OCI-LY3 (cell line): Measurements from ENCODE around the gene EGF.

Experiments used
- H2AFZ ChIP-seq: fragments of 200-600, 300-600 bp; shearing (Covaris generic); 2 replicates; pipeline ENCODE4 v1.6.0; 2014; ENCODE audit warnings: antibody characterized with exemption, low read depth, low read length
- H3K27ac ChIP-seq: fragments of 200-600, 300-600 bp; sonication (generic); 2 replicates; pipeline ENCODE4 v1.5.1; 2014; ENCODE audit warnings: mild to moderate bottlenecking, low read length, moderate library complexity, mixed read lengths
- H3K27me3 ChIP-seq: fragments of 200-600, 300-600 bp; sonication (generic); 2 replicates; pipeline ENCODE4 v1.6.1; 2014; ENCODE audit warnings: low read depth, low read length, mixed read lengths
- H3K36me3 ChIP-seq: fragments of 200-600, 300-600 bp; sonication (generic); replicated peaks from 2 replicates; pipeline ENCODE3; 2014; ENCODE audit warnings: low read depth, low read length, mixed read lengths
- H3K4me1 ChIP-seq: fragments of 300-600, 200-600 bp; sonication (generic); 2 replicates; pipeline ENCODE4 v1.6.1; 2014; ENCODE audit warnings: low read length, mixed read lengths
- H3K4me2 ChIP-seq: fragments of 200-600, 300-600 bp; sonication (generic); 2 replicates; pipeline ENCODE4 v1.6.1; 2014; ENCODE audit warnings: low read length, mixed read lengths
- H3K4me3 ChIP-seq: fragments of 300-600, 200-600 bp; sonication (generic); 2 replicates; pipeline ENCODE4 v1.5.1; 2014; ENCODE audit warnings: antibody characterized with exemption, mild to moderate bottlenecking, low read length, moderate library complexity
- H3K79me2 ChIP-seq: fragments of 300-600, 200-600 bp; shearing (Covaris generic); 2 replicates; pipeline ENCODE4 v1.6.1; 2014; ENCODE audit warnings: mild to moderate bottlenecking, low read length, mixed read lengths
- H3K9ac ChIP-seq: fragments of 300-600, 200-600 bp; shearing (Covaris generic); 2 replicates; pipeline ENCODE4 v1.6.0; 2014; ENCODE audit warnings: mild to moderate bottlenecking, low read length, moderate library complexity
- H3K9me3 ChIP-seq: fragments of 200-600, 300-600 bp; shearing (Covaris generic); 2 replicates; pipeline ENCODE4 v1.6.1; 2014; ENCODE audit warnings: low read length, mixed read lengths; ENCODE audit not compliant: insufficient read depth
- H4K20me1 ChIP-seq: fragments of 200-600, 300-600 bp; sonication (generic); 2 replicates; pipeline ENCODE4 v1.6.1; 2016; ENCODE audit warnings: low read length, mixed read lengths; ENCODE audit not compliant: insufficient read depth
- CTCF ChIP-seq: fragments of 200-600, 300-600 bp; sonication (generic); IDR thresholded peaks from 2 replicates; pipeline ENCODE4 v1.5.1; 2014; ENCODE audit warnings: antibody characterized with exemption, low read length, low read depth
- EZH2phosphoT487 ChIP-seq: fragments of 200-600 bp; shearing (Covaris generic); IDR thresholded peaks from 2 replicates; pipeline ENCODE4 v1.6.1; 2018; ENCODE audit warnings: antibody characterized with exemption, mixed run types, low read depth

Gene EGF

DNA sequence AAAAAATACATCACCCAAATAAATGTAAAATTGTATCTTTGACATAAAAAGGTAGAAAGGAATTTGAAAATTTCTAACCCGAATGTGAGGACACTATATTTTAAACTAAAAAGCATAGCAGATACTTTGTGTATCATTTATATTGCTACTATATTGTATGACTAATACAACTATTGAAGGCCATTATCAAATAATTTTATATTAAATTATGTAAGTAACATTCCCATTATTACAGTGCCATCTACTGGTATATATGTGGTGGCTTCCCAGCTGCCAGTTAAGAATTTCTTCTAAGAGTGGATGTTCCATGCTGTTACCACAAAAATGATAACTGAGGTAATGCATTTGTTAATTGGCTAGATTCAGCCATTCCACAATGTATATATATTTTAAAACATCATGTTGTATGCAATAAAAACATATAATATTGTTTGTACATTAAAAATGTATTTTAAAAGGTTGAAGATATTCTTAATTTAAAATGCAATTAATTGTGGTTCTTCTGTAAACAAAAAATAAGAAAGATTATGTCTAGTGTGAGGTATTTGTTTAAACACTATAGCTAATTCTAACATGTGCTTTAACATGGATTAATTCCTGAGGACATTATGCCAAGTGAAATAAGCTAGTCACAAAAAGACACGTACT is 65.3 kb downstream of the EGF start:
- H3K4me3 ChIP-seq: no peak overlapping the region

GRCh38 chr4:109978704-109979454 is 66.2 kb downstream of the EGF start:
- no peaks in the 10 kb centered on the region for H3K9me3 ChIP-seq
- no peak overlapping the region for H2AFZ ChIP-seq
- no peaks in the 10 kb centered on the region for H4K20me1 ChIP-seq

More for the DNA sequence above, 65.3 kb downstream of the EGF start:
- Histone ChIP-seq H3K27me3 (0 out of 2 replicates have a peak, but pooled peaks cover 12% of the 10 kb centered on the region), H4K20me1 (no peaks in the 10 kb centered on the region), H3K9me3 (no peaks in the 10 kb centered on the region), H3K9ac (no peak overlapping the region), H3K27ac (no peak overlapping the region), H3K36me3 (no peaks in the 10 kb centered on the region), H3K4me2 (no peak overlapping the region), H3K4me1 (peaks cover 9% of the 10 kb centered on the region), H2AFZ (no peak overlapping the region), H3K79me2 (no peaks in the 10 kb centered on the region)
- TF ChIP-seq CTCF (peak; percentile 69), EZH2phosphoT487 (no peak)

GRCh38 chr4:109979920-109980717 is 67.4 kb downstream of the EGF start:
- H3K36me3 ChIP-seq: no peaks in the 10 kb centered on the region
- no peak overlapping the region for H3K4me3 ChIP-seq
- H4K20me1 ChIP-seq: no peaks in the 10 kb centered on the region
- 0 out of 2 replicates have a peak, but pooled peaks cover 6% of the 10 kb centered on the region for H3K27me3 ChIP-seq
- H2AFZ ChIP-seq: no peak overlapping the region
- no peak overlapping the region for H3K27ac ChIP-seq
- H3K4me1 ChIP-seq: peaks cover 10% of the 10 kb centered on the region
- no peak overlapping the region for H3K4me2 ChIP-seq
- TF ChIP-seq CTCF: no peak
- TF ChIP-seq EZH2phosphoT487: no peak
- no peaks in the 10 kb centered on the region for H3K9me3 ChIP-seq
- H3K79me2 ChIP-seq: no peaks in the 10 kb centered on the region
- no peak overlapping the region for H3K9ac ChIP-seq

More at GRCh38 chr4:109978704-109979454, 66.2 kb downstream of the EGF start:
- Histone ChIP-seq H3K9ac (no peak overlapping the region), H3K4me3 (no peak overlapping the region), H3K4me2 (no peak overlapping the region), H3K4me1 (peaks cover 9% of the 10 kb centered on the region), H3K36me3 (no peaks in the 10 kb centered on the region), H3K27ac (no peak overlapping the region), H3K79me2 (no peaks in the 10 kb centered on the region), H3K27me3 (0 out of 2 replicates have a peak, but pooled peaks cover 6% of the 10 kb centered on the region)
- TF ChIP-seq CTCF (peak; percentile 39), EZH2phosphoT487 (no peak)

- Histone ChIP-seq H3K4me2 (no peak overlapping the region), H2AFZ (no peak overlapping the region), H4K20me1 (no peaks in the 10 kb centered on the region), H3K27ac (no peak overlapping the region), H3K9me3 (no peaks in the 10 kb centered on the region), H3K4me1 (peaks cover 23% of the 10 kb centered on the region), H3K36me3 (no peaks in the 10 kb centered on the region), H3K27me3 (0 out of 2 replicates have a peak, but pooled peaks cover 6% of the 10 kb centered on the region), H3K79me2 (no peaks in the 10 kb centered on the region), H3K9ac (no peak overlapping the region), H3K4me3 (no peak overlapping the region)
- TF ChIP-seq EZH2phosphoT487: no peak
- TF ChIP-seq CTCF: no peak
Observed at GRCh38 chr4:109981936-109982335, 69.3 kb downstream of the EGF start.
